Activated CD8-positive, alpha-beta T cell treated with anti-CD3 and anti-CD28 coated beads for 36 hours (primary cell): ENCODE measurements around the gene JAKMIP2. TPM values are rescaled to one million over a fixed set of nuclear protein-coding genes. Genes with fewer than 3 reads are reported as not detected.

ENCODE experiments used
- ATAC-seq: fragments of 200-7000 bp; cut with Tn5 transposase; one replicate; pipeline ENCODE4 v1.10.0; 2021; ENCODE audit warnings: mild to moderate bottlenecking, moderate library complexity
- CTCF ChIA-PET: fragments of 350-600 bp; sonication (Branson Sonifier 250); formaldehyde crosslinking; loops from one replicate; lab custom pipeline; 2021; ENCODE audit warnings: antibody characterized with exemption; lab: Charles Lee
- POLR2A ChIA-PET: fragments of 350-600 bp; sonication (Branson Sonifier 250); formaldehyde crosslinking; loops from one replicate; lab custom pipeline; 2021; ENCODE audit warnings: antibody characterized with exemption; lab: Charles Lee
- DNase-seq: peaks from one replicate; pipeline ENCODE4 v3.0.0-alpha.2; 2020
- H3K27ac Mint-ChIP-seq: one replicate; pipeline ENCODE4 v1.8.0; 2021; ENCODE audit warnings: mild to moderate bottlenecking, mixed read lengths
- H3K27me3 Mint-ChIP-seq: one replicate; pipeline ENCODE4 v1.8.0; 2021; ENCODE audit warnings: mixed read lengths
- H3K36me3 Mint-ChIP-seq: one replicate; pipeline ENCODE4 v1.8.0; 2021; ENCODE audit warnings: low read depth, mixed read lengths
- H3K4me1 Mint-ChIP-seq: one replicate; pipeline ENCODE4 v1.8.0; 2021; ENCODE audit warnings: low read depth, mixed read lengths
- H3K4me3 Mint-ChIP-seq: one replicate; pipeline ENCODE4 v1.8.0; 2021; ENCODE audit warnings: mild to moderate bottlenecking, moderate library complexity, mixed read lengths
- H3K9me3 Mint-ChIP-seq: one replicate; pipeline ENCODE4 v1.8.0; 2021; ENCODE audit warnings: mixed read lengths
- CTCF ChIP-seq: fragments of 200-600 bp; IDR thresholded peaks from one replicate; pipeline ENCODE4 v1.8.0; 2022; ENCODE audit warnings: antibody characterized with exemption, mild to moderate bottlenecking
- intact Hi-C: fragments of 100-400 bp; cut with micrococcal nuclease; formaldehyde crosslinking; loops from one replicate; pipeline ENCODE4 v1.10.0; 2022
- total RNA-seq, 2 experiments: library from RNA; stranded (reverse); gene quantifications; one replicate each; pipeline ENCODE4 v1.2.3, GENCODE V29; 2021

The JAKMIP2 gene
- total RNA-seq, 2 experiments from 2014 or later = 2.6 to 3.2 TPM

DNA sequence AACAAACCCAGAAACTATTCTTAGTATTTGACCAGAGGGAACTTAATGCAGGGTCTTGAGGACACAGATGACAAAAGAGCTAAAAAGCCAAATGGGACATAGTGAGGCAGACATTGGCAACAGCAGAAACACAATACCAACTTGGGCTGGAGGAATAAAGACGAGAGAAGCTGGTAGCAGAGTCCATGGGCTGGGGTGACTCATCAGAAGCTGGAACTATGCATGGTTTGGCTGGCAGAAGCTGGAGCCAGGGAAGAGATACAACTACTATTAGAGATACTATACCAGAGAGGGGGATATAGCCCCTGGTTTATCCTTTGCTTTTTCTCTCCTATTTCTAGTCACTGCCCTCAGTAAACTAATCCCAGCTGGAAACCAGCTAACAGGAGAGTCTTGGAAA lies 243.5 kb downstream of the JAKMIP2 start:
- POLR2A ChIA-PET = no interaction called here
- intact Hi-C loops = no loop called here

DNA sequence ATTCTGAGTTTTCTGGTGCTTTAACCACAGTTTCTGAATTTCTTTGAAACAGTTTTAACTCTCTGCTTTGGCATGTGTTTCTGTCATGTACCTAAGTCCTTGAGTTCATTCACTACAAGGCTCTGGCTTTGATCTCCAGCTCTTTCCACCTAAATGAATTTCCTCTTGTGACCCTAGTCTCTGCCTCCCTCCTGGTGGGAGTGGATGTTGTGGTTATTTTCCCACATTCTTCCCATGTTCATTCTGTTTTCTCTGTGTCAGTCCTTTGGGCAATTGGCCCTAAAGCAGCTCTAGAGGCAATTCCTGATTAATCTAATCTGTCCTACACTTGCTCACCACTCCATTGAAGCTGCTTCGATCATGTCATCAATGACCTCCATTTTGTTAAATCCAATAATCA lies 244.3 kb downstream of the JAKMIP2 start:
- Mint-ChIP-seq H3K27me3 (peaks cover 2% of the 10 kb centered on the region), H3K36me3 (no peaks in the 10 kb centered on the region), H3K9me3 (no peaks in the 10 kb centered on the region), H3K4me1 (no peaks in the 10 kb centered on the region), H3K27ac (no peak overlapping the region), H3K4me3 (no peak overlapping the region)
- CTCF ChIA-PET = no interaction called here
- ATAC-seq (no peak), DNase-seq (no peak)
- intact Hi-C loops = no loop called here
- TF ChIP-seq CTCF = no peak
- POLR2A ChIA-PET = no interaction called here

More for the DNA sequence above, 243.5 kb downstream of the JAKMIP2 start:
- TF ChIP-seq CTCF = no peak
- H3K9me3 Mint-ChIP-seq = no peaks in the 10 kb centered on the region
- CTCF ChIA-PET = interaction anchor here (0.8 kb wide), 1 partner anchor 38 kb away, joined by 3 read pairs; no protein-coding TSS in a partner anchor
- no peak overlapping the region for H3K4me3 Mint-ChIP-seq
- DNase-seq (no peak), ATAC-seq (no peak)
- peaks cover 2% of the 10 kb centered on the region for H3K27me3 Mint-ChIP-seq
- H3K27ac Mint-ChIP-seq = no peak overlapping the region
- H3K36me3 Mint-ChIP-seq = no peaks in the 10 kb centered on the region
- H3K4me1 Mint-ChIP-seq = no peaks in the 10 kb centered on the region

Other genes with a start within 250 kb of the JAKMIP2 start
- not detected for gene SPINK1, start 48.9 kb upstream of the JAKMIP2 start, total RNA-seq
- gene SCGB3A2, start 96.0 kb upstream of the JAKMIP2 start, total RNA-seq = not detected
- not detected for gene C5orf46, start 123.8 kb upstream of the JAKMIP2 start, total RNA-seq